GM12865 (cell line): ENCODE results near the gene SH3RF2.

ENCODE experiments used
- DNase-seq: peaks from one replicate; pipeline ENCODE4 v3.0.0; 2010; ENCODE audit warnings: low read depth
- H3K4me3 ChIP-seq: 2 replicates; pipeline ENCODE4 v1.5.1; 2011; ENCODE audit warnings: mild to moderate bottlenecking, low read depth, low read length, control low read depth
- CTCF ChIP-seq: IDR thresholded peaks from 2 replicates; pipeline ENCODE4 v1.5.1; 2011; ENCODE audit warnings: low read length, control low read depth, low read depth, inconsistent platforms; ENCODE audit not compliant: insufficient read depth; ENCODE audit errors: missing control alignments

The SH3RF2 gene

GRCh38 chr5:146000072-146000471 is 63.7 kb downstream of the SH3RF2 start:
- no peak for DNase-seq
- no peak overlapping the region for H3K4me3 ChIP-seq
- TF ChIP-seq CTCF: no peak

GRCh38 chr5:146001544-146002190 is 65.3 kb downstream of the SH3RF2 start:
- no peak overlapping the region for H3K4me3 ChIP-seq
- TF ChIP-seq CTCF: no peak
- no peak for DNase-seq

GRCh38 chr5:146002491-146002890 is 66.1 kb downstream of the SH3RF2 start:
- no peak for DNase-seq
- H3K4me3 ChIP-seq: no peak overlapping the region
- TF ChIP-seq CTCF: no peak

- no peak overlapping the region for H3K4me3 ChIP-seq
These were observed 67.5 kb downstream of the SH3RF2 start for GRCh38 chr5:146003852-146004251.

GRCh38 chr5:146005264-146005663 is 68.9 kb downstream of the SH3RF2 start:
- H3K4me3 ChIP-seq: no peak overlapping the region
- no peak for TF ChIP-seq CTCF
- no peak for DNase-seq

More at GRCh38 chr5:146003852-146004251, 67.5 kb downstream of the SH3RF2 start:
- TF ChIP-seq CTCF: no peak
- no peak for DNase-seq

GRCh38 chr5:146005723-146006122 is 69.3 kb downstream of the SH3RF2 start:
- DNase-seq: no peak
- TF ChIP-seq CTCF: no peak
- no peak overlapping the region for H3K4me3 ChIP-seq
